BE2C (cell line): ENCODE results near the gene LONP2. TPM values are rescaled to one million over a fixed set of nuclear protein-coding genes. Genes with fewer than 3 reads are reported as not detected.

Experiments
- DNase-seq: peaks from one replicate; pipeline ENCODE4 v3.0.0-alpha.2; 2020
- H3K27me3 ChIP-seq: fragments of 250-450 bp; sonication (Bioruptor Pico); 2 replicates; pipeline ENCODE4 v1.5.1; 2020; ENCODE audit warnings: mild to moderate bottlenecking
- H3K36me3 ChIP-seq: fragments of 250-450 bp; sonication (Bioruptor Pico); 2 replicates; pipeline ENCODE4 v1.5.1; 2020; ENCODE audit warnings: mild to moderate bottlenecking
- H3K4me1 ChIP-seq: fragments of 250-450 bp; sonication (Bioruptor Pico); 2 replicates; pipeline ENCODE4 v1.5.1; 2020
- H3K4me3 ChIP-seq: 2 replicates; pipeline ENCODE4 v1.5.1; 2011; ENCODE audit warnings: low read depth, low read length
- H3K9me3 ChIP-seq: fragments of 250-450 bp; sonication (Bioruptor Pico); 2 replicates; pipeline ENCODE4 v1.5.1; 2020
- CTCF ChIP-seq: IDR thresholded peaks from 2 replicates; pipeline ENCODE4 v1.5.1; 2012; ENCODE audit warnings: mild to moderate bottlenecking, low read depth, low read length
- polyA plus RNA-seq: library from polyadenylated mRNA; unstranded; fragments of >200 nt; gene quantifications from one replicate; pipeline ENCODE4 v1.2.1, GENCODE V29; 2012; ENCODE audit warnings: low read depth, missing spikeins; ENCODE audit not compliant: insufficient read length, insufficient read depth

Gene LONP2
- 31.8 TPM for polyA plus RNA-seq

- peak; percentile 89 for DNase-seq
- H3K4me3 ChIP-seq, result peak within 1 kb of the TSS; percentile 87
- no peaks in the 10 kb centered on the region for H3K36me3 ChIP-seq
- TF ChIP-seq CTCF, result no peak
- no peaks in the 10 kb centered on the region for H3K27me3 ChIP-seq
- no peaks in the 10 kb centered on the region for H3K9me3 ChIP-seq
- H3K4me1 ChIP-seq, result no peaks in the 10 kb centered on the region
Measured at GRCh38 chr16:48244080-48244862, at the start of gene LONP2. Gene LONP2, plus strand, starts transcription at chr16:48244300. Its CDS starts 89 bp downstream, at chr16:48244389.

GRCh38 chr16:48194828-48195556 is 49.1 kb upstream of the LONP2 start:
- Histone ChIP-seq H3K9me3 (no peaks in the 10 kb centered on the region), H3K4me1 (no peaks in the 10 kb centered on the region), H3K4me3 (no peak overlapping the region), H3K27me3 (no peaks in the 10 kb centered on the region), H3K36me3 (no peaks in the 10 kb centered on the region)
- TF ChIP-seq CTCF, result no peak
- peak; percentile 29 for DNase-seq

- Histone ChIP-seq H3K27me3 (no peaks in the 10 kb centered on the region), H3K36me3 (no peaks in the 10 kb centered on the region), H3K4me1 (no peaks in the 10 kb centered on the region), H3K4me3 (no peak overlapping the region), H3K9me3 (no peaks in the 10 kb centered on the region)
- no peak for TF ChIP-seq CTCF
- DNase-seq, result no peak
Measured at GRCh38 chr16:48197294-48197693, 46.8 kb upstream of the LONP2 start.

GRCh38 chr16:48201515-48202201 is 42.4 kb upstream of the LONP2 start:
- DNase-seq, result no peak
- no peaks in the 10 kb centered on the region for H3K4me1 ChIP-seq
- H3K4me3 ChIP-seq, result no peak overlapping the region
- TF ChIP-seq CTCF, result no peak
- H3K36me3 ChIP-seq, result no peaks in the 10 kb centered on the region
- H3K9me3 ChIP-seq, result no peaks in the 10 kb centered on the region
- no peaks in the 10 kb centered on the region for H3K27me3 ChIP-seq

- TF ChIP-seq CTCF, result no peak
- Histone ChIP-seq H3K4me1 (no peaks in the 10 kb centered on the region), H3K27me3 (no peaks in the 10 kb centered on the region), H3K4me3 (no peak overlapping the region), H3K36me3 (no peaks in the 10 kb centered on the region), H3K9me3 (no peaks in the 10 kb centered on the region)
- no peak for DNase-seq
Measured at GRCh38 chr16:48203974-48204824, 39.9 kb upstream of the LONP2 start.
